Measurements from ENCODE around the gene G6PC1.
"Not testable (repeated sequence)": the region's sequence is repeated elsewhere in the genome, so short reads cannot be mapped to it uniquely, and the experiment has no call there.

Gene G6PC1

GRCh38 chr17:42900460-42901331 is at the start of gene G6PC1:
G6PC1 (plus strand) TSS chr17:42900799; CDS start chr17:42900877, 78 bp downstream.
- DNase-seq (ENCODE audit: low read depth in 4 of 4, low spot score in 1 of 4), result no peak

GRCh38 chr17:42850954-42851353 is 49.6 kb upstream of the G6PC1 start, which contains the start of gene AOC3:
AOC3 (plus strand) TSS chr17:42851199; CDS start chr17:42851344, 145 bp downstream.
- no peak for DNase-seq (ENCODE audit: low read depth in 4 of 4, low spot score in 1 of 4)

- DNase-seq (ENCODE audit: low read depth in 4 of 4, low spot score in 1 of 4), result not testable (repeated sequence)
These were observed 49.0 kb upstream of the G6PC1 start for GRCh38 chr17:42851371-42852240.

- DNase-seq (ENCODE audit: low read depth in 4 of 4, low spot score in 1 of 4), result no peak
These were observed 48.2 kb upstream of the G6PC1 start for GRCh38 chr17:42852351-42852750.

GRCh38 chr17:42853004-42853403 is 47.6 kb upstream of the G6PC1 start:
- no peak for DNase-seq (ENCODE audit: low read depth in 4 of 4, low spot score in 1 of 4)

GRCh38 chr17:42853597-42853967 is 47.0 kb upstream of the G6PC1 start:
- no peak for DNase-seq (ENCODE audit: low read depth in 4 of 4, low spot score in 1 of 4)

- DNase-seq (ENCODE audit: low read depth in 4 of 4, low spot score in 1 of 4), result no peak
These were observed 46.4 kb upstream of the G6PC1 start for GRCh38 chr17:42853968-42854790.

- no peak for DNase-seq (ENCODE audit: low read depth in 4 of 4, low spot score in 1 of 4)
These were observed 45.5 kb upstream of the G6PC1 start for GRCh38 chr17:42855048-42855596.

- DNase-seq (ENCODE audit: low read depth in 4 of 4, low spot score in 1 of 4), result not testable (repeated sequence)
These were observed 44.5 kb upstream of the G6PC1 start for GRCh38 chr17:42856093-42856492.

GRCh38 chr17:42856516-42856915 is 44.1 kb upstream of the G6PC1 start:
- not testable (repeated sequence) for DNase-seq (ENCODE audit: low read depth in 4 of 4, low spot score in 1 of 4)

GRCh38 chr17:42857389-42857788 is 43.2 kb upstream of the G6PC1 start:
- no peak for DNase-seq (ENCODE audit: low read depth in 4 of 4, low spot score in 1 of 4)

GRCh38 chr17:42865638-42866094 is 34.9 kb upstream of the G6PC1 start:
- DNase-seq (ENCODE audit: low read depth in 4 of 4, low spot score in 1 of 4), result no peak

GRCh38 chr17:42866216-42866615 is 34.4 kb upstream of the G6PC1 start:
- DNase-seq (ENCODE audit: low read depth in 4 of 4, low spot score in 1 of 4), result no peak

- no peak for DNase-seq (ENCODE audit: low read depth in 4 of 4, low spot score in 1 of 4)
These were observed 33.7 kb upstream of the G6PC1 start for GRCh38 chr17:42866631-42867575.

- DNase-seq (ENCODE audit: low read depth in 4 of 4, low spot score in 1 of 4), result not testable (repeated sequence)
These were observed 32.8 kb upstream of the G6PC1 start for GRCh38 chr17:42867694-42868261.

GRCh38 chr17:42868338-42868737 is 32.3 kb upstream of the G6PC1 start:
- DNase-seq (ENCODE audit: low read depth in 4 of 4, low spot score in 1 of 4), result no peak

GRCh38 chr17:42871647-42872046 is 29.0 kb upstream of the G6PC1 start:
- DNase-seq (ENCODE audit: low read depth in 4 of 4, low spot score in 1 of 4), result no peak

GRCh38 chr17:42872251-42872965 is 28.2 kb upstream of the G6PC1 start:
- no peak for DNase-seq (ENCODE audit: low read depth in 4 of 4, low spot score in 1 of 4)
